ENCODE data around the gene TMEM170B. TPM values are rescaled to one million over a fixed set of nuclear protein-coding genes. Genes with fewer than 3 reads are reported as not detected.

TMEM170B gene
- total RNA-seq, 1 experiment from 2014 or later = 1.0 TPM

GRCh38 chr6:11556309-11556708 is 18.8 kb downstream of the TMEM170B start:
- intact Hi-C loops (cut with micrococcal nuclease) = no loop called here
- RAD21 ChIA-PET (ENCODE audit: low non-redundant PET in 1 of 2, low total read pairs in 2 of 2, uncharacterized antibody in 2 of 2, unreplicated experiment in 2 of 2) = no interaction called here
- ATAC-seq (no peak), DNase-seq (ENCODE audit: low read depth, low spot score) (no peak)
- no peak overlapping the region for H3K9ac ChIP-seq (ENCODE audit: low read length)
- H3K4me1 ChIP-seq (ENCODE audit: control insufficient read depth in 1 of 2, insufficient read depth in 2 of 2, low read length in 2 of 2) = no peaks in the 10 kb centered on the region
- H3K4me3 ChIP-seq (replicated peaks in 1 of 2; ENCODE audit: low read depth in 1 of 2, low read length in 2 of 2) = no peak overlapping the region
- H4K20me1 ChIP-seq (ENCODE audit: insufficient read depth) = no peaks in the 10 kb centered on the region
- no peaks in the 10 kb centered on the region for H3K27me3 ChIP-seq (ENCODE audit: insufficient read depth, low read length)
- no TSS peak for BruUV-seq (replicated peaks)
- no peak overlapping the region for H3K27ac ChIP-seq (ENCODE audit: low read depth, low read length)
- no peaks in the 10 kb centered on the region for H3K9me3 ChIP-seq (ENCODE audit: control insufficient read depth in 1 of 2, insufficient read depth in 1 of 2, low read depth in 1 of 2, low read length in 2 of 2)
- CTCF ChIA-PET = interaction anchor here (1.3 kb wide), 1 partner anchor 20 kb away, joined by 3 read pairs; no protein-coding TSS in a partner anchor
- no peak overlapping the region for H2AFZ ChIP-seq (ENCODE audit: low read depth, low read length, poor library complexity, severe bottlenecking)
- no peaks in the 10 kb centered on the region for H3K9me2 ChIP-seq (ENCODE audit: insufficient read depth)
- TF ChIP-seq FOSL1 (IDR thresholded peaks at IDR 0.05; ENCODE audit: low read depth) = no peak
- TF ChIP-seq ELF1 (IDR thresholded peaks at IDR 0.05; ENCODE audit: borderline replicate concordance, low read depth) = no peak
- no peak for TF ChIP-seq POLR2A (IDR thresholded peaks at IDR 0.05; ENCODE audit: borderline replicate concordance, extremely low read depth, insufficient read depth, insufficient read length)
- TF ChIP-seq, protein P1, sequence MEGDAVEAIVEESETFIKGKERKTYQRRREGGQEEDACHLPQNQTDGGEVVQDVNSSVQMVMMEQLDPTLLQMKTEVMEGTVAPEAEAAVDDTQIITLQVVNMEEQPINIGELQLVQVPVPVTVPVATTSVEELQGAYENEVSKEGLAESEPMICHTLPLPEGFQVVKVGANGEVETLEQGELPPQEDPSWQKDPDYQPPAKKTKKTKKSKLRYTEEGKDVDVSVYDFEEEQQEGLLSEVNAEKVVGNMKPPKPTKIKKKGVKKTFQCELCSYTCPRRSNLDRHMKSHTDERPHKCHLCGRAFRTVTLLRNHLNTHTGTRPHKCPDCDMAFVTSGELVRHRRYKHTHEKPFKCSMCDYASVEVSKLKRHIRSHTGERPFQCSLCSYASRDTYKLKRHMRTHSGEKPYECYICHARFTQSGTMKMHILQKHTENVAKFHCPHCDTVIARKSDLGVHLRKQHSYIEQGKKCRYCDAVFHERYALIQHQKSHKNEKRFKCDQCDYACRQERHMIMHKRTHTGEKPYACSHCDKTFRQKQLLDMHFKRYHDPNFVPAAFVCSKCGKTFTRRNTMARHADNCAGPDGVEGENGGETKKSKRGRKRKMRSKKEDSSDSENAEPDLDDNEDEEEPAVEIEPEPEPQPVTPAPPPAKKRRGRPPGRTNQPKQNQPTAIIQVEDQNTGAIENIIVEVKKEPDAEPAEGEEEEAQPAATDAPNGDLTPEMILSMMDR (IDR thresholded peaks at IDR 0.05 in 2 of 3, conservative IDR thresholded peaks at IDR 0.05 in 1 of 3; ENCODE audit: borderline replicate concordance in 1 of 3, insufficient read depth in 1 of 3, low read depth in 2 of 3, low read length in 2 of 3) = no peak
- TF ChIP-seq SP1 (IDR thresholded peaks at IDR 0.05; ENCODE audit: low read depth) = no peak
- H3K36me3 ChIP-seq (ENCODE audit: control insufficient read depth in 1 of 2, insufficient read depth in 2 of 2, low read length in 2 of 2) = no peaks in the 10 kb centered on the region
- H3K4me2 ChIP-seq (ENCODE audit: low read length) = no peak overlapping the region
- POLR2A ChIA-PET = no interaction called here
- no peaks in the 10 kb centered on the region for H3K79me2 ChIP-seq (ENCODE audit: insufficient read depth, low read length)

DNA sequence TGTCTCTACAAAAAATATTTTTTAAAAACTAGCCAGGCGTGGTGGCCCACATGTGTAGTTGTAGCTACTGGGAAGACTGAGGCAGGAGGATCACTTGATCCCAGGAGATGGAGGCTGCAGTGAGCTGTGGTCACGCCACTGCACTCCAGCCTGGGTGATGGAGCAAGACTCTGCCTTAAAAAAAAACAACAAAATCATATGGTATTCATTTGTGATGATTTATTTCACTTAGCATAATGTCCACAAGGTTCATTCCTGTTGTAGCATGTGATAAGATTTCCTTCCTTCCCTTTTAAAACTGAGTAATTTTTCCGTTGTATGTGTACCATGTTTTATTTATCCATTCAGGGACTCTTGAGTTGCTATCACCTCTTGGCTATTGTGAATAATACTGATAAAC is 26.2 kb downstream of the TMEM170B start:
- Histone ChIP-seq H3K27me3 (ENCODE audit: insufficient read depth, low read length) (no peaks in the 10 kb centered on the region), H3K4me3 (replicated peaks in 1 of 2; ENCODE audit: low read depth in 1 of 2, low read length in 2 of 2) (no peak overlapping the region), H4K20me1 (ENCODE audit: insufficient read depth) (no peaks in the 10 kb centered on the region), H3K9ac (ENCODE audit: low read length) (no peak overlapping the region), H3K27ac (ENCODE audit: low read depth, low read length) (no peak overlapping the region), H3K9me2 (ENCODE audit: insufficient read depth) (no peaks in the 10 kb centered on the region), H3K79me2 (ENCODE audit: insufficient read depth, low read length) (no peaks in the 10 kb centered on the region), H3K9me3 (ENCODE audit: control insufficient read depth in 1 of 2, insufficient read depth in 1 of 2, low read depth in 1 of 2, low read length in 2 of 2) (no peaks in the 10 kb centered on the region), H3K4me1 (ENCODE audit: control insufficient read depth in 1 of 2, insufficient read depth in 2 of 2, low read length in 2 of 2) (no peaks in the 10 kb centered on the region), H3K4me2 (ENCODE audit: low read length) (no peak overlapping the region), H2AFZ (ENCODE audit: low read depth, low read length, poor library complexity, severe bottlenecking) (no peak overlapping the region), H3K36me3 (ENCODE audit: control insufficient read depth in 1 of 2, insufficient read depth in 2 of 2, low read length in 2 of 2) (no peaks in the 10 kb centered on the region)
- CTCF ChIA-PET = no interaction called here
- RAD21 ChIA-PET (ENCODE audit: low non-redundant PET in 1 of 2, low total read pairs in 2 of 2, uncharacterized antibody in 2 of 2, unreplicated experiment in 2 of 2) = no interaction called here
- POLR2A ChIA-PET = no interaction called here
- intact Hi-C loops (cut with micrococcal nuclease) = no loop called here
- no peak for DNase-seq (ENCODE audit: low read depth, low spot score)
- BruUV-seq (replicated peaks) = no TSS peak
- ATAC-seq = no peak
- TF ChIP-seq POLR2AphosphoS5 (IDR thresholded peaks at IDR 0.05; ENCODE audit: low read depth, low read length) (no peak), MAX (IDR thresholded peaks at IDR 0.05) (no peak), EZH2phosphoT487 (IDR thresholded peaks at IDR 0.05; ENCODE audit: borderline replicate concordance) (no peak), ZBTB33 (IDR thresholded peaks at IDR 0.05; ENCODE audit: extremely low read depth, insufficient replicate concordance, low read length) (no peak), YY1 (IDR thresholded peaks at IDR 0.05; ENCODE audit: extremely low read depth, insufficient replicate concordance, low read depth, low read length) (no peak), EZH2 (IDR thresholded peaks at IDR 0.05) (no peak), ELF1 (IDR thresholded peaks at IDR 0.05; ENCODE audit: borderline replicate concordance, low read depth) (no peak), CEBPB (IDR thresholded peaks at IDR 0.05; ENCODE audit: low read depth) (no peak), SP1 (IDR thresholded peaks at IDR 0.05; ENCODE audit: low read depth) (no peak), ZNF274 (IDR thresholded peaks at IDR 0.05; ENCODE audit: low read depth, low read length) (no peak), CBX3 (IDR thresholded peaks at IDR 0.05; ENCODE audit: low read depth) (no peak), EGR1 (IDR thresholded peaks at IDR 0.05; ENCODE audit: low read depth) (no peak), RAD21 (IDR thresholded peaks at IDR 0.05; ENCODE audit: low read depth) (no peak), TCF7L2 (IDR thresholded peaks at IDR 0.05; ENCODE audit: borderline replicate concordance, extremely low read depth, insufficient read depth, insufficient read length) (no peak)
- TF ChIP-seq, protein P2, sequence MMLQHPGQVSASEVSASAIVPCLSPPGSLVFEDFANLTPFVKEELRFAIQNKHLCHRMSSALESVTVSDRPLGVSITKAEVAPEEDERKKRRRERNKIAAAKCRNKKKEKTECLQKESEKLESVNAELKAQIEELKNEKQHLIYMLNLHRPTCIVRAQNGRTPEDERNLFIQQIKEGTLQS (IDR thresholded peaks at IDR 0.05) = no peak

All from HCT116 (cell line).